Kidney epithelial cell (primary cell): Measurements from ENCODE around the gene GJD4. TPM values are rescaled to one million over a fixed set of nuclear protein-coding genes. Genes with fewer than 3 reads are reported as not detected.

Experiments
- DNase-seq: peaks from one replicate; pipeline ENCODE4 v3.0.0-alpha.2; 2010; ENCODE audit warnings: low read depth
- H3K27me3 ChIP-seq: 2 replicates; pipeline ENCODE4 v1.6.0; 2011; ENCODE audit warnings: low read length; ENCODE audit not compliant: control insufficient read depth, insufficient read depth
- H3K36me3 ChIP-seq: 2 replicates; pipeline ENCODE4 v1.5.1; 2011; ENCODE audit warnings: low read length; ENCODE audit not compliant: control insufficient read depth, insufficient read depth
- H3K4me3 ChIP-seq: 2 replicates; pipeline ENCODE4 v1.5.1; 2011; ENCODE audit warnings: low read depth, mild to moderate bottlenecking, control low read depth, low read length
- CTCF ChIP-seq: IDR thresholded peaks from 2 replicates; pipeline ENCODE4 v1.5.1; 2011; ENCODE audit warnings: mild to moderate bottlenecking, moderate library complexity, low read length, control low read depth, inconsistent platforms; ENCODE audit not compliant: insufficient read depth, poor library complexity, severe bottlenecking
- total RNA-seq: library from RNA; depleted of rRNA; stranded (reverse); fragments of >200 nt; gene quantifications from 2 replicates; pipeline ENCODE4 v1.2.3, GENCODE V29; 2015

The GJD4 gene
- not detected in 2 replicates for total RNA-seq

GRCh38 chr10:35605191-35605590 lies at the start of gene GJD4:
GJD4 (plus strand) TSS chr10:35605341; CDS start chr10:35605568, 227 bp downstream.
- Histone ChIP-seq H3K36me3 (no peaks in the 10 kb centered on the region), H3K4me3 (no peak within 1 kb of the TSS), H3K27me3 (peaks cover 16% of the 10 kb centered on the region)
- no peak for DNase-seq
- TF ChIP-seq CTCF = no peak

GRCh38 chr10:35555962-35556930 lies 48.9 kb upstream of the GJD4 start:
- DNase-seq = no peak
- Histone ChIP-seq H3K36me3 (no peaks in the 10 kb centered on the region), H3K4me3 (no peak overlapping the region), H3K27me3 (no peaks in the 10 kb centered on the region)
- no peak for TF ChIP-seq CTCF

GRCh38 chr10:35558276-35558675 lies 46.9 kb upstream of the GJD4 start:
- no peak for TF ChIP-seq CTCF
- H3K36me3 ChIP-seq = no peaks in the 10 kb centered on the region
- no peak for DNase-seq
- no peaks in the 10 kb centered on the region for H3K27me3 ChIP-seq
- H3K4me3 ChIP-seq = no peak overlapping the region

GRCh38 chr10:35559416-35559815 lies 45.7 kb upstream of the GJD4 start:
- no peak for TF ChIP-seq CTCF
- Histone ChIP-seq H3K4me3 (no peak overlapping the region), H3K36me3 (no peaks in the 10 kb centered on the region), H3K27me3 (no peaks in the 10 kb centered on the region)
- DNase-seq = no peak

GRCh38 chr10:35561715-35562114 lies 43.4 kb upstream of the GJD4 start:
- Histone ChIP-seq H3K4me3 (no peak overlapping the region), H3K36me3 (no peaks in the 10 kb centered on the region), H3K27me3 (no peaks in the 10 kb centered on the region)
- no peak for DNase-seq
- no peak for TF ChIP-seq CTCF
